Tibial nerve (tissue), 4 donors: ENCODE data around the gene AGR3. TPM values are rescaled to one million over a fixed set of nuclear protein-coding genes. Genes with fewer than 3 reads are reported as not detected.

Experiments
- DNase-seq, 2 donors: peaks; one replicate each; pipeline ENCODE4 v3.0.0-alpha.2; 2019; ENCODE audit warnings: low spot score in 2 of 2
- H3K27ac ChIP-seq, 4 donors: fragments of 200-600 bp; sonication (generic) in 3 of 4; one replicate each; pipeline ENCODE4 v1.5.1; 2017 to 2019; ENCODE audit warnings: mild to moderate bottlenecking in 1 of 4
- H3K27me3 ChIP-seq, 2 donors: fragments of 200-600 bp; sonication (generic) in 1 of 2; one replicate each; pipeline versions ENCODE4 v1.5.1 to v1.6.0; 2017 to 2019
- H3K36me3 ChIP-seq, 3 donors: fragments of 200-600 bp; sonication (generic); one replicate each; pipeline ENCODE4 v1.5.1; 2018 to 2019
- H3K4me1 ChIP-seq, 4 donors: fragments of 200-600 bp; sonication (generic) in 3 of 4; one replicate each; pipeline ENCODE4 v1.5.1; 2017 to 2019
- H3K4me3 ChIP-seq, 4 donors: fragments of 200-600 bp; sonication (generic) in 3 of 4; one replicate each; pipeline ENCODE4 v1.5.1; 2017 to 2019; ENCODE audit warnings: mild to moderate bottlenecking in 1 of 4, moderate library complexity in 1 of 4
- H3K9me3 ChIP-seq, 4 donors: fragments of 200-600 bp; sonication (generic) in 3 of 4; one replicate each; pipeline ENCODE4 v1.5.1; 2017 to 2019
- EP300 ChIP-seq, 2 donors: sonication (generic); formaldehyde crosslinking; IDR thresholded peaks; one replicate each; pipeline ENCODE4 v1.6.1; 2017; ENCODE audit warnings: antibody characterized with exemption in 2 of 2, mild to moderate bottlenecking in 1 of 2
- POLR2A ChIP-seq, 2 donors: fragments of 450-650 bp; IDR thresholded peaks; one replicate each; pipeline ENCODE4 v1.6.1; 2017; ENCODE audit warnings: antibody characterized with exemption in 2 of 2, mild to moderate bottlenecking in 2 of 2, moderate library complexity in 2 of 2
- WGBS, 2 donors: methylation state at CpG; one replicate each; pipeline ENCODE4 v1.1.5; 2018; 5-methylcytosine and 5-hydroxymethylcytosine counted together
- total RNA-seq, 4 donors: library from RNA; depleted of rRNA; stranded (reverse); fragments of >200 nt; gene quantifications; one replicate each; pipeline ENCODE4 v1.1.0, GENCODE V29; 2016
- TF ChIP-seq, protein P1 (sequence below), 5 experiments: fragments of 200-600 bp in 3 of 5; fragments of 450-650 bp in 2 of 5; sonication (generic) in 3 of 5; IDR thresholded peaks; one replicate each; pipeline ENCODE4 v1.5.1; 2016 to 2019; ENCODE audit warnings: antibody characterized with exemption in 5 of 5, mild to moderate bottlenecking in 3 of 5, moderate library complexity in 2 of 5

The AGR3 gene
- total RNA-seq, 4 donors from 2014 or later = not detected

DNA sequence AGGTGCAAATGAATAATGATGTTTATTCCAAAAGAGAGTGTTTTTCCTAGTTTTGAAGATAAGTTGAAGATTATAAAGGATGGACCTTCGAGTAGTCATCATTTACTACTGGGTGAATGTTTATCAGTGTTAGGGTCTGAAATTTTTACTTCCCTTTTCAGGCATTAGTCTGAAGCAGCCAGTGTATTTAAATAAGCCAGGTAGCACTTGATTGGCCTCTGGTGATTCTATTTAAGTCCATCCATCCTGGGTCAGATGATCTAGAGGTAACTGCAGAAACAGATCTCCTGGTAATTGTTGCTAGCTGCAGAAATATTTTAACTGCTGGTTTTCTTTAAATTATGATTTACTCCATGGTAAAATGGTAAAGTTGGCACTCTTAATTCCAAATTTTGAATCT, 42.9 kb downstream of the AGR3 start:
- 91 to 95% methylated on average over 1 of the region's 1 CpG for WGBS, 2 donors

GRCh38 chr7:16838386-16838785, 43.4 kb downstream of the AGR3 start:
- H3K27me3 ChIP-seq = no peaks in the 10 kb centered on the region
- TF ChIP-seq, protein P1, sequence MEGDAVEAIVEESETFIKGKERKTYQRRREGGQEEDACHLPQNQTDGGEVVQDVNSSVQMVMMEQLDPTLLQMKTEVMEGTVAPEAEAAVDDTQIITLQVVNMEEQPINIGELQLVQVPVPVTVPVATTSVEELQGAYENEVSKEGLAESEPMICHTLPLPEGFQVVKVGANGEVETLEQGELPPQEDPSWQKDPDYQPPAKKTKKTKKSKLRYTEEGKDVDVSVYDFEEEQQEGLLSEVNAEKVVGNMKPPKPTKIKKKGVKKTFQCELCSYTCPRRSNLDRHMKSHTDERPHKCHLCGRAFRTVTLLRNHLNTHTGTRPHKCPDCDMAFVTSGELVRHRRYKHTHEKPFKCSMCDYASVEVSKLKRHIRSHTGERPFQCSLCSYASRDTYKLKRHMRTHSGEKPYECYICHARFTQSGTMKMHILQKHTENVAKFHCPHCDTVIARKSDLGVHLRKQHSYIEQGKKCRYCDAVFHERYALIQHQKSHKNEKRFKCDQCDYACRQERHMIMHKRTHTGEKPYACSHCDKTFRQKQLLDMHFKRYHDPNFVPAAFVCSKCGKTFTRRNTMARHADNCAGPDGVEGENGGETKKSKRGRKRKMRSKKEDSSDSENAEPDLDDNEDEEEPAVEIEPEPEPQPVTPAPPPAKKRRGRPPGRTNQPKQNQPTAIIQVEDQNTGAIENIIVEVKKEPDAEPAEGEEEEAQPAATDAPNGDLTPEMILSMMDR (IDR thresholded peaks at IDR 0.05) = no peak
- TF ChIP-seq EP300 (IDR thresholded peaks at IDR 0.05) = no peak
- no peak for TF ChIP-seq POLR2A (IDR thresholded peaks at IDR 0.05)
- H3K4me1 ChIP-seq = no peaks in the 10 kb centered on the region
- DNase-seq = no peak
- 48 to 54% methylated on average over 3 of the region's 3 CpGs for WGBS, 2 donors
- H3K4me3 ChIP-seq = no peak overlapping the region
- H3K36me3 ChIP-seq = no peaks in the 10 kb centered on the region
- H3K27ac ChIP-seq = no peak overlapping the region
- H3K9me3 ChIP-seq = no peaks in the 10 kb centered on the region

More for the DNA sequence above, 42.9 kb downstream of the AGR3 start:
- Histone ChIP-seq H3K9me3 (no peaks in the 10 kb centered on the region), H3K4me1 (no peaks in the 10 kb centered on the region), H3K36me3 (no peaks in the 10 kb centered on the region), H3K27ac (no peak overlapping the region), H3K27me3 (no peaks in the 10 kb centered on the region), H3K4me3 (no peak overlapping the region)
- no peak for DNase-seq
- no peak for TF ChIP-seq EP300 (IDR thresholded peaks at IDR 0.05)
- TF ChIP-seq, protein P1 (IDR thresholded peaks at IDR 0.05) = no peak

GRCh38 chr7:16836481-16836880, 45.3 kb downstream of the AGR3 start:
- 73 to 91% methylated on average over 5 of the region's 5 CpGs for WGBS, 2 donors
- no peaks in the 10 kb centered on the region for H3K9me3 ChIP-seq
- no peaks in the 10 kb centered on the region for H3K36me3 ChIP-seq
- TF ChIP-seq POLR2A (IDR thresholded peaks at IDR 0.05) (no peak), EP300 (IDR thresholded peaks at IDR 0.05) (no peak)
- TF ChIP-seq, protein P1 (IDR thresholded peaks at IDR 0.05) = no peak
- no peak overlapping the region for H3K4me3 ChIP-seq
- no peaks in the 10 kb centered on the region for H3K4me1 ChIP-seq
- H3K27me3 ChIP-seq = no peaks in the 10 kb centered on the region
- DNase-seq = no peak
- H3K27ac ChIP-seq = no peak overlapping the region

- H3K4me1 ChIP-seq = no peaks in the 10 kb centered on the region
- H3K36me3 ChIP-seq = no peaks in the 10 kb centered on the region
- H3K27ac ChIP-seq = no peak overlapping the region
- no peak for DNase-seq
- no peak overlapping the region for H3K4me3 ChIP-seq
- H3K9me3 ChIP-seq = peaks cover 0 to 5% (median 0%) of the 10 kb centered on the region in 4 donors
- 83 to 90% methylated on average over 1 of the region's 1 CpG for WGBS, 2 donors
- no peaks in the 10 kb centered on the region for H3K27me3 ChIP-seq
- no peak for TF ChIP-seq POLR2A (IDR thresholded peaks at IDR 0.05)
Measured at GRCh38 chr7:16833373-16833772, 48.4 kb downstream of the AGR3 start.

DNA sequence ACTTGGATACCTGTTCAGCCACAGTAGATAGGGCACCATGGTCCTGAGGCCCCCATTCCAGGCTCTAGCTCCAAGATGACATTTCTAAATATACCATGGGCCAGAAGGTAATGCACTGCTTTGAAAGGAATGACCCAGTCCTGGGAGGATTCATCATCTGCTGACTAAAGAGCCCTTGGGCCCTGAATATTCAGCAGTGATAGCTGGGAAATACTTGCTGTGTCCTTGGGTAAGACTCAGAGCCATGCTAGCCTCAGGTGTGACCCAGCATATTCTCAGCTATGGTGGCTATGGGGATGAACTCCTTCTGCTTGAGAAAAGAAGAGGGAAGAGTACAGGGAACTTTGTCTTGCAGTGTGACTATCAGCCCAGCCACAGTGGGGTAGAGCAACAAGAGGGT, 55.7 kb downstream of the AGR3 start:
- Histone ChIP-seq H3K27me3 (no peaks in the 10 kb centered on the region), H3K27ac (no peak overlapping the region), H3K9me3 (peaks cover 0 to 6% (median 0%) of the 10 kb centered on the region in 4 donors), H3K4me1 (no peaks in the 10 kb centered on the region), H3K36me3 (no peaks in the 10 kb centered on the region), H3K4me3 (no peak overlapping the region)
- no peak for DNase-seq
- TF ChIP-seq, protein P1 (IDR thresholded peaks at IDR 0.05) = no peak
- TF ChIP-seq POLR2A (IDR thresholded peaks at IDR 0.05) (no peak), EP300 (IDR thresholded peaks at IDR 0.05) (no peak)

GRCh38 chr7:16822029-16822428, 59.8 kb downstream of the AGR3 start:
- no peak overlapping the region for H3K27ac ChIP-seq
- no peaks in the 10 kb centered on the region for H3K9me3 ChIP-seq
- H3K27me3 ChIP-seq = no peaks in the 10 kb centered on the region
- TF ChIP-seq EP300 (IDR thresholded peaks at IDR 0.05) = no peak
- no peak for TF ChIP-seq POLR2A (IDR thresholded peaks at IDR 0.05)
- TF ChIP-seq, protein P1 (IDR thresholded peaks at IDR 0.05) = no peak
- WGBS, 2 donors = 61 to 67% methylated on average over 3 of the region's 3 CpGs
- H3K4me3 ChIP-seq = no peak overlapping the region
- peaks cover 0 to 6% (median 0%) of the 10 kb centered on the region in 4 donors for H3K4me1 ChIP-seq
- DNase-seq = no peak
- no peaks in the 10 kb centered on the region for H3K36me3 ChIP-seq
